Ishikawa (cell line): ENCODE measurements around the gene NUP54.

Experiments
- CEBPB ChIP-seq: IDR thresholded peaks from 2 replicates; pipeline ENCODE4 v1.6.1; 2012
- CREB1 ChIP-seq: IDR thresholded peaks from 2 replicates; pipeline ENCODE4 v1.6.1; 2012; ENCODE audit warnings: low read depth
- EGR1 ChIP-seq: IDR thresholded peaks from 2 replicates; pipeline ENCODE4 v1.6.1; 2012
- EP300 ChIP-seq: IDR thresholded peaks from 2 replicates; pipeline ENCODE4 v1.6.1; 2012; ENCODE audit warnings: borderline replicate concordance
- FOXM1 ChIP-seq: IDR thresholded peaks from 2 replicates; pipeline ENCODE4 v1.6.1; 2012; ENCODE audit warnings: low read depth, borderline replicate concordance
- NFIC ChIP-seq: IDR thresholded peaks from 2 replicates; pipeline ENCODE4 v1.6.1; 2012
- RAD21 ChIP-seq: IDR thresholded peaks from 2 replicates; pipeline ENCODE4 v1.6.1; 2012; ENCODE audit warnings: low read depth
- TAF1 ChIP-seq: IDR thresholded peaks from 2 replicates; pipeline ENCODE4 v1.6.1; 2012; ENCODE audit warnings: low read depth, mild to moderate bottlenecking
- TCF12 ChIP-seq: IDR thresholded peaks from 2 replicates; pipeline ENCODE4 v1.6.1; 2012; ENCODE audit warnings: low read depth
- TEAD4 ChIP-seq: IDR thresholded peaks from 2 replicates; pipeline ENCODE4 v1.6.1; 2012
- ZBTB7A ChIP-seq: IDR thresholded peaks from 2 replicates; pipeline ENCODE4 v1.6.1; 2012; ENCODE audit warnings: low read depth
- TF ChIP-seq, protein P1 (sequence below): IDR thresholded peaks from 2 replicates; pipeline ENCODE4 v1.6.1; 2012
- TF ChIP-seq, protein P2 (sequence below): IDR thresholded peaks from 2 replicates; pipeline ENCODE4 v1.6.1; 2012
- TF ChIP-seq, protein P3 (sequence below): IDR thresholded peaks from 2 replicates; pipeline ENCODE4 v1.6.1; 2012; ENCODE audit warnings: low read depth, mild to moderate bottlenecking

DNA sequence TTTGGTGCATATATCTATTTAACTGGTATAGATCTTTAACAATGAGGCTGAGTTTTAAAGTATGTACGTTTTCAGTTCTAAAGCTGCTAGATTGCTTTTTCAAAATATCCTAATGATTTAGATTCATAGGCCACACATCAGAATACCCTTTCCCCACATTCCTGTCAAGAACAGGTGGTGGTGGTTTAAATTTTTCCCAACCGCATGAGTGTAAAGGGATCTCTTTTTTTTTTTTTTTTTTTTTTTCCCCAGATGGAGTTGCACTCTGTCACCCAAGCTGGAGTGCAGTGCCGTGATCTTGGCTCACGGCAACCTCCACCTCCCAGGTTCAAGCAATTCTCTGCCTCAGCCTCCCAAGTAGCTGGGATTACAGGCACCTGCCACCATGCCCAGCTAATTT lies 28.0 kb downstream of the NUP54 start:
- no peak for TF ChIP-seq TEAD4
- TF ChIP-seq, protein P1, sequence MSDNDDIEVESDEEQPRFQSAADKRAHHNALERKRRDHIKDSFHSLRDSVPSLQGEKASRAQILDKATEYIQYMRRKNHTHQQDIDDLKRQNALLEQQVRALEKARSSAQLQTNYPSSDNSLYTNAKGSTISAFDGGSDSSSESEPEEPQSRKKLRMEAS = no peak
- no peak for TF ChIP-seq RAD21
- no peak for TF ChIP-seq EP300
- TF ChIP-seq, protein P2, sequence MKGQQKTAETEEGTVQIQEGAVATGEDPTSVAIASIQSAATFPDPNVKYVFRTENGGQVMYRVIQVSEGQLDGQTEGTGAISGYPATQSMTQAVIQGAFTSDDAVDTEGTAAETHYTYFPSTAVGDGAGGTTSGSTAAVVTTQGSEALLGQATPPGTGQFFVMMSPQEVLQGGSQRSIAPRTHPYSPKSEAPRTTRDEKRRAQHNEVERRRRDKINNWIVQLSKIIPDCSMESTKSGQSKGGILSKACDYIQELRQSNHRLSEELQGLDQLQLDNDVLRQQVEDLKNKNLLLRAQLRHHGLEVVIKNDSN = no peak
- TF ChIP-seq, protein P3, sequence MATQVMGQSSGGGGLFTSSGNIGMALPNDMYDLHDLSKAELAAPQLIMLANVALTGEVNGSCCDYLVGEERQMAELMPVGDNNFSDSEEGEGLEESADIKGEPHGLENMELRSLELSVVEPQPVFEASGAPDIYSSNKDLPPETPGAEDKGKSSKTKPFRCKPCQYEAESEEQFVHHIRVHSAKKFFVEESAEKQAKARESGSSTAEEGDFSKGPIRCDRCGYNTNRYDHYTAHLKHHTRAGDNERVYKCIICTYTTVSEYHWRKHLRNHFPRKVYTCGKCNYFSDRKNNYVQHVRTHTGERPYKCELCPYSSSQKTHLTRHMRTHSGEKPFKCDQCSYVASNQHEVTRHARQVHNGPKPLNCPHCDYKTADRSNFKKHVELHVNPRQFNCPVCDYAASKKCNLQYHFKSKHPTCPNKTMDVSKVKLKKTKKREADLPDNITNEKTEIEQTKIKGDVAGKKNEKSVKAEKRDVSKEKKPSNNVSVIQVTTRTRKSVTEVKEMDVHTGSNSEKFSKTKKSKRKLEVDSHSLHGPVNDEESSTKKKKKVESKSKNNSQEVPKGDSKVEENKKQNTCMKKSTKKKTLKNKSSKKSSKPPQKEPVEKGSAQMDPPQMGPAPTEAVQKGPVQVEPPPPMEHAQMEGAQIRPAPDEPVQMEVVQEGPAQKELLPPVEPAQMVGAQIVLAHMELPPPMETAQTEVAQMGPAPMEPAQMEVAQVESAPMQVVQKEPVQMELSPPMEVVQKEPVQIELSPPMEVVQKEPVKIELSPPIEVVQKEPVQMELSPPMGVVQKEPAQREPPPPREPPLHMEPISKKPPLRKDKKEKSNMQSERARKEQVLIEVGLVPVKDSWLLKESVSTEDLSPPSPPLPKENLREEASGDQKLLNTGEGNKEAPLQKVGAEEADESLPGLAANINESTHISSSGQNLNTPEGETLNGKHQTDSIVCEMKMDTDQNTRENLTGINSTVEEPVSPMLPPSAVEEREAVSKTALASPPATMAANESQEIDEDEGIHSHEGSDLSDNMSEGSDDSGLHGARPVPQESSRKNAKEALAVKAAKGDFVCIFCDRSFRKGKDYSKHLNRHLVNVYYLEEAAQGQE = no peak
- no peak for TF ChIP-seq TCF12
- no peak for TF ChIP-seq EGR1
- TF ChIP-seq ZBTB7A = no peak
- no peak for TF ChIP-seq FOXM1
- no peak for TF ChIP-seq CEBPB
- no peak for TF ChIP-seq NFIC
- TF ChIP-seq TAF1 = no peak
- TF ChIP-seq CREB1 = no peak
